ENCODE results near the gene SALL1.

SALL1 gene

GRCh38 chr16:51141106-51141505 is 10.0 kb downstream of the SALL1 start:
- DNase-seq (ENCODE audit: low spot score): no peak

GRCh38 chr16:51140112-51140511 is 11.0 kb downstream of the SALL1 start:
- no peak for DNase-seq (ENCODE audit: low spot score)

GRCh38 chr16:51139568-51139967 is 11.5 kb downstream of the SALL1 start:
- no peak for DNase-seq (ENCODE audit: low spot score)

- DNase-seq (ENCODE audit: low spot score): no peak
Measured at GRCh38 chr16:51138178-51138577, 12.9 kb downstream of the SALL1 start.

- no peak for DNase-seq (ENCODE audit: low spot score)
Measured at GRCh38 chr16:51137097-51137496, 14.0 kb downstream of the SALL1 start.

- no peak for DNase-seq (ENCODE audit: low spot score)
Measured at GRCh38 chr16:51134876-51135275, 16.2 kb downstream of the SALL1 start.

GRCh38 chr16:51134269-51134812 is 16.7 kb downstream of the SALL1 start:
- peak; percentile 43 for DNase-seq (ENCODE audit: low spot score)

GRCh38 chr16:51133688-51134087 is 17.4 kb downstream of the SALL1 start:
- no peak for DNase-seq (ENCODE audit: low spot score)

GRCh38 chr16:51133183-51133582 is 17.9 kb downstream of the SALL1 start:
- DNase-seq (ENCODE audit: low spot score): no peak

GRCh38 chr16:51132490-51133115 is 18.5 kb downstream of the SALL1 start:
- no peak for DNase-seq (ENCODE audit: low spot score)

GRCh38 chr16:51131619-51132018 is 19.5 kb downstream of the SALL1 start:
- DNase-seq (ENCODE audit: low spot score): no peak

GRCh38 chr16:51129105-51129504 is 22.0 kb downstream of the SALL1 start:
- no peak for DNase-seq (ENCODE audit: low spot score)

GRCh38 chr16:51125992-51126391 is 25.1 kb downstream of the SALL1 start:
- no peak for DNase-seq (ENCODE audit: low spot score)

GRCh38 chr16:51124896-51125295 is 26.2 kb downstream of the SALL1 start:
- DNase-seq (ENCODE audit: low spot score): no peak

- DNase-seq (ENCODE audit: low spot score): no peak
Measured at GRCh38 chr16:51121850-51122249, 29.2 kb downstream of the SALL1 start.

GRCh38 chr16:51120730-51121347 is 30.2 kb downstream of the SALL1 start:
- DNase-seq (ENCODE audit: low spot score): no peak

- DNase-seq (ENCODE audit: low spot score): no peak
Measured at GRCh38 chr16:51119973-51120729, 30.9 kb downstream of the SALL1 start.

- peak; percentile 60 for DNase-seq (ENCODE audit: low spot score)
Measured at GRCh38 chr16:51119556-51119955, 31.5 kb downstream of the SALL1 start.

- DNase-seq (ENCODE audit: low spot score): no peak
Measured at GRCh38 chr16:51116353-51116752, 34.7 kb downstream of the SALL1 start.

- DNase-seq (ENCODE audit: low spot score): no peak
Measured at GRCh38 chr16:51114382-51114781, 36.7 kb downstream of the SALL1 start.

GRCh38 chr16:51113236-51114125 is 37.6 kb downstream of the SALL1 start:
- no peak for DNase-seq (ENCODE audit: low spot score)

GRCh38 chr16:51112323-51112722 is 38.7 kb downstream of the SALL1 start:
- DNase-seq (ENCODE audit: low spot score): no peak
